HG02623 (cell line): ENCODE results near the gene FBLN7.

ENCODE experiments used
- ATAC-seq: cut with Tn5 transposase; IDR thresholded peaks from one replicate; pipeline ENCODE4 v1.9.1; 2021; ENCODE audit warnings: moderate library complexity; ENCODE audit not compliant: unreplicated experiment

Gene FBLN7

GRCh38 chr2:112156152-112156986, 18.2 kb downstream of the FBLN7 start:
- ATAC-seq: no peak

- no peak for ATAC-seq
Measured at GRCh38 chr2:112157472-112157871, 19.3 kb downstream of the FBLN7 start.

- no peak for ATAC-seq
Measured at GRCh38 chr2:112159454-112159921, 21.3 kb downstream of the FBLN7 start.

- no peak for ATAC-seq
Measured at GRCh38 chr2:112160283-112161250, 22.4 kb downstream of the FBLN7 start.

GRCh38 chr2:112161431-112162145, 23.4 kb downstream of the FBLN7 start:
- ATAC-seq: no peak

GRCh38 chr2:112162341-112162740, 24.2 kb downstream of the FBLN7 start:
- ATAC-seq: no peak

- ATAC-seq: no peak
Measured at GRCh38 chr2:112162956-112163355, 24.8 kb downstream of the FBLN7 start.

GRCh38 chr2:112163541-112163981, 25.4 kb downstream of the FBLN7 start:
- ATAC-seq: no peak

- ATAC-seq: no peak
Measured at GRCh38 chr2:112164876-112165275, 26.7 kb downstream of the FBLN7 start.

GRCh38 chr2:112165296-112165695, 27.1 kb downstream of the FBLN7 start:
- no peak for ATAC-seq

- ATAC-seq: no peak
Measured at GRCh38 chr2:112166806-112167499, 28.8 kb downstream of the FBLN7 start.

- ATAC-seq: no peak
Measured at GRCh38 chr2:112168422-112169124, 30.4 kb downstream of the FBLN7 start.

GRCh38 chr2:112170495-112170894, 32.3 kb downstream of the FBLN7 start:
- ATAC-seq: no peak

- ATAC-seq: no peak
Measured at GRCh38 chr2:112173646-112174319, 35.6 kb downstream of the FBLN7 start.

GRCh38 chr2:112174383-112174782, 36.2 kb downstream of the FBLN7 start:
- ATAC-seq: no peak

- ATAC-seq: no peak
Measured at GRCh38 chr2:112175333-112175732, 37.1 kb downstream of the FBLN7 start.

GRCh38 chr2:112175958-112176573, 37.9 kb downstream of the FBLN7 start:
- no peak for ATAC-seq

- ATAC-seq: no peak
Measured at GRCh38 chr2:112181571-112182290, 43.5 kb downstream of the FBLN7 start.
